Activated CD4-positive, alpha-beta T cell treated with anti-CD3 and anti-CD28 coated beads, Interleukin-2, Interleukin-4, amounts not matched to agents 100 ng/mL and 50 ng/mL, durations not matched to agents 16 hours and 8 hours (primary cell): ENCODE measurements around the gene POR.

Experiments used
- DNase-seq: peaks from one replicate; pipeline ENCODE4 v3.0.0-alpha.2; 2020; ENCODE audit warnings: low spot score

The POR gene

GRCh38 chr7:75916685-75917634 is 2.0 kb downstream of the POR start:
- no peak for DNase-seq

GRCh38 chr7:75920431-75921161 is 5.6 kb downstream of the POR start:
- no peak for DNase-seq

- no peak for DNase-seq
These were observed 6.5 kb downstream of the POR start for GRCh38 chr7:75921479-75921878.

- no peak for DNase-seq
These were observed 8.1 kb downstream of the POR start for GRCh38 chr7:75922966-75923603.

GRCh38 chr7:75924256-75924655 is 9.3 kb downstream of the POR start:
- DNase-seq = no peak

- no peak for DNase-seq
These were observed 9.9 kb downstream of the POR start for GRCh38 chr7:75924889-75925288.

- DNase-seq = no peak
These were observed 10.9 kb downstream of the POR start for GRCh38 chr7:75925717-75926435.

- DNase-seq = no peak
These were observed 13.6 kb downstream of the POR start for GRCh38 chr7:75928568-75928914.

GRCh38 chr7:75931680-75932079 is 16.7 kb downstream of the POR start:
- no peak for DNase-seq

GRCh38 chr7:75937958-75938786 is 23.2 kb downstream of the POR start:
- no peak for DNase-seq

GRCh38 chr7:75938921-75939320 is 24.0 kb downstream of the POR start:
- no peak for DNase-seq

GRCh38 chr7:75943864-75944263 is 28.9 kb downstream of the POR start:
- no peak for DNase-seq

GRCh38 chr7:75944507-75944906 is 29.6 kb downstream of the POR start:
- DNase-seq = no peak

- peak; percentile 39 for DNase-seq
These were observed 30.6 kb downstream of the POR start for GRCh38 chr7:75945297-75946168.

- DNase-seq = no peak
These were observed 31.4 kb downstream of the POR start for GRCh38 chr7:75946207-75946855.

GRCh38 chr7:75948179-75948578 is 33.2 kb downstream of the POR start:
- DNase-seq = no peak

- DNase-seq = no peak
These were observed 35.2 kb downstream of the POR start for GRCh38 chr7:75950111-75950681.

- no peak for DNase-seq
These were observed 36.6 kb downstream of the POR start for GRCh38 chr7:75951506-75951905.

- DNase-seq = no peak
These were observed 38.5 kb downstream of the POR start for GRCh38 chr7:75953431-75953830.
